Ishikawa (cell line): Measurements from ENCODE around the gene CPN2.

ENCODE experiments used
- CEBPB ChIP-seq: IDR thresholded peaks from 2 replicates; pipeline ENCODE4 v1.6.1; 2012
- CREB1 ChIP-seq: IDR thresholded peaks from 2 replicates; pipeline ENCODE4 v1.6.1; 2012; ENCODE audit warnings: low read depth
- EGR1 ChIP-seq: IDR thresholded peaks from 2 replicates; pipeline ENCODE4 v1.6.1; 2012
- EP300 ChIP-seq: IDR thresholded peaks from 2 replicates; pipeline ENCODE4 v1.6.1; 2012; ENCODE audit warnings: borderline replicate concordance
- FOXM1 ChIP-seq: IDR thresholded peaks from 2 replicates; pipeline ENCODE4 v1.6.1; 2012; ENCODE audit warnings: low read depth, borderline replicate concordance
- NFIC ChIP-seq: IDR thresholded peaks from 2 replicates; pipeline ENCODE4 v1.6.1; 2012
- RAD21 ChIP-seq: IDR thresholded peaks from 2 replicates; pipeline ENCODE4 v1.6.1; 2012; ENCODE audit warnings: low read depth
- REST ChIP-seq: IDR thresholded peaks from 2 replicates; pipeline ENCODE4 v1.6.1; 2012; ENCODE audit warnings: low read depth, mild to moderate bottlenecking
- TAF1 ChIP-seq: IDR thresholded peaks from 2 replicates; pipeline ENCODE4 v1.6.1; 2012; ENCODE audit warnings: low read depth, mild to moderate bottlenecking
- TCF12 ChIP-seq: IDR thresholded peaks from 2 replicates; pipeline ENCODE4 v1.6.1; 2012; ENCODE audit warnings: low read depth
- TEAD4 ChIP-seq: IDR thresholded peaks from 2 replicates; pipeline ENCODE4 v1.6.1; 2012
- YY1 ChIP-seq: IDR thresholded peaks from 2 replicates; pipeline ENCODE4 v1.6.1; 2012; ENCODE audit warnings: low read depth
- ZBTB7A ChIP-seq: IDR thresholded peaks from 2 replicates; pipeline ENCODE4 v1.6.1; 2012; ENCODE audit warnings: low read depth
- TF ChIP-seq, protein P1 (sequence below): IDR thresholded peaks from 2 replicates; pipeline ENCODE4 v1.6.1; 2012
- TF ChIP-seq, protein P2 (sequence below): IDR thresholded peaks from 2 replicates; pipeline ENCODE4 v1.6.1; 2012

CPN2 gene

GRCh38 chr3:194333981-194334320 is 17.2 kb downstream of the CPN2 start:
- TF ChIP-seq TCF12 (no peak), CEBPB (no peak), NFIC (no peak), TEAD4 (no peak)
- TF ChIP-seq, protein P1, sequence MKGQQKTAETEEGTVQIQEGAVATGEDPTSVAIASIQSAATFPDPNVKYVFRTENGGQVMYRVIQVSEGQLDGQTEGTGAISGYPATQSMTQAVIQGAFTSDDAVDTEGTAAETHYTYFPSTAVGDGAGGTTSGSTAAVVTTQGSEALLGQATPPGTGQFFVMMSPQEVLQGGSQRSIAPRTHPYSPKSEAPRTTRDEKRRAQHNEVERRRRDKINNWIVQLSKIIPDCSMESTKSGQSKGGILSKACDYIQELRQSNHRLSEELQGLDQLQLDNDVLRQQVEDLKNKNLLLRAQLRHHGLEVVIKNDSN = no peak

GRCh38 chr3:194333212-194333980 is 17.7 kb downstream of the CPN2 start:
- TF ChIP-seq CREB1 (no peak), ZBTB7A (peak; percentile 86; the same call in 1 of the 2 replicates), EGR1 (no peak), FOXM1 (no peak), TAF1 (no peak), REST (no peak), NFIC (no peak), RAD21 (peak; percentile 98), TEAD4 (peak; percentile 38; the same call in 1 of the 2 replicates)
- TF ChIP-seq, protein P2, sequence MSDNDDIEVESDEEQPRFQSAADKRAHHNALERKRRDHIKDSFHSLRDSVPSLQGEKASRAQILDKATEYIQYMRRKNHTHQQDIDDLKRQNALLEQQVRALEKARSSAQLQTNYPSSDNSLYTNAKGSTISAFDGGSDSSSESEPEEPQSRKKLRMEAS = peak; percentile 99
- TF ChIP-seq, protein P1 = peak; percentile 78

DNA sequence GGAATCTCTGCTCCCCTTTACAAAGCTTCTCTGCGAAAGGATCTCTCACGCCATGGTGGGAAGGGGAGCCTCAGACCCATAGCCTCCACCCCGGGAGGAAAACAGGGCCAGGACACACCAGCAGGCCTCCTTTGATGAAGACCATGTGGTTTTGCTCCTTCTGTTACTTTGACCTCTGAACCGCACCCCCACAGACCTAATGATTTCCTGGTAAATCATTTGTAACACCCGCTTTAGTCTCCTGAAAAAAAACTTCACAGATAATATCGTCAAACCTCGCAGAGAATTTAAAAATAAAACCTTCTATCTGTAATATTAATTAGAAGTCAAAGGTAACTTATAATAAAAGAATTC is 18.3 kb downstream of the CPN2 start:
- no peak for TF ChIP-seq EP300

GRCh38 chr3:194330579-194330978 is 20.5 kb downstream of the CPN2 start:
- TF ChIP-seq CEBPB (no peak), TEAD4 (no peak), EGR1 (no peak), EP300 (no peak), FOXM1 (no peak), TAF1 (no peak), REST (no peak), TCF12 (no peak), YY1 (no peak), RAD21 (no peak), CREB1 (no peak), ZBTB7A (no peak)
- TF ChIP-seq, protein P1 = no peak

- TF ChIP-seq FOXM1 (no peak), NFIC (no peak), REST (no peak), TCF12 (no peak), EP300 (no peak), EGR1 (no peak), CEBPB (no peak)
- TF ChIP-seq, protein P2 = no peak
Observed at GRCh38 chr3:194330160-194330559, 21.0 kb downstream of the CPN2 start.
